GM19452 (cell line): ENCODE data around the gene ZNF491.
A peak's percentile ranks its signal among the peaks of the same experiment; 100 is the strongest.
"Not testable (repeated sequence)": the region's sequence is repeated elsewhere in the genome, so short reads cannot be mapped to it uniquely, and the experiment has no call there.

Source experiments
- ATAC-seq: cut with Tn5 transposase; IDR thresholded peaks from one replicate; pipeline ENCODE4 v1.9.1; 2021; ENCODE audit not compliant: unreplicated experiment

Gene ZNF491

DNA sequence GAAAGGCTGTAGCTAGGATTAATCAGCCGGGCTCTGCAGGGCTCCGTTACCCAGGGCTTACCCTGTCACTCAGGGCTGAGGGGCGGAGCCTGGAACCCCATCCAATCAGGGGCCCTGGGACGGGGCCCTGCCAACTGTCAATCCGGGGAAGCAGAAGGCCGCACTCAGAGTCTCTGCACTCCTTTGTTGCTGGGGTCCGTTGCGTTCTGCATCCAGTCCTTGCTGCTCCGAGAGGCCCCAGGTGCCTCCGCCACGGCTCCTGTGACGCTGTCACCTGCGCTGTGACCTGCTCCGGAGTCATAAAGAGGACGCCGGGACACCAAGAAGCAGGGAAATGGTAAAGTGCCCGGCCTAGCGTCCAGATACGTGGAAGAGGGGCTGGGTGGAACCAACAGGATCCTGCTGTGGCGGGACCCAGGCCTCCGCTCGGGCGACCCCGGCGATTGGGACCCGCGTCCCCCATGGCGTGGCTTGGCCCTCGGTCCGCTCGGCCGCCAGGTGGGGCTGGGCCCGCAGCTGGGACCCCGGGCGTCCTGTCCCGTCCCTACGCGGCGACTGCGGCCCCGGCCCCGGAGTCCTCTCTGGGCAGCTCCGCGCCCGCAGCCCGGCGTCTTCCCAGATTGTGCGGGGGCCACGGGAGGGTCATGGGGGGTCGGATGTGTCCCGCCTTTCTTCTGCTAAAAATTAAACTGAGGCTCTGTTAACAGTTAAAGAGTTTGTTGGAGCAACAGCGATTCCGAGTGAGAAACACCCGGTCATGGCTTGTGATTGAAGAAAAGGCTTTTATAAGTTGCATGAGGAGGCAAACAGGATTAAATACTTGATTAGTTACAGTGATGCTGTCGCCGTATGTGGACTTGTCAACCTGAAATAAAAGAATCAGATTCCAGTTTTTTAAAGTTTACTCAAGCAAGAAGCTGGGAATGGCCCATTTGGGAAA, at the start of gene ZNF491:
TSS of gene ZNF491 (plus strand) at position 133 of the 940 bp plus-strand sequence. CDS start 7,431 bp downstream, outside the sequence.
- peak; percentile 89 for ATAC-seq

DNA sequence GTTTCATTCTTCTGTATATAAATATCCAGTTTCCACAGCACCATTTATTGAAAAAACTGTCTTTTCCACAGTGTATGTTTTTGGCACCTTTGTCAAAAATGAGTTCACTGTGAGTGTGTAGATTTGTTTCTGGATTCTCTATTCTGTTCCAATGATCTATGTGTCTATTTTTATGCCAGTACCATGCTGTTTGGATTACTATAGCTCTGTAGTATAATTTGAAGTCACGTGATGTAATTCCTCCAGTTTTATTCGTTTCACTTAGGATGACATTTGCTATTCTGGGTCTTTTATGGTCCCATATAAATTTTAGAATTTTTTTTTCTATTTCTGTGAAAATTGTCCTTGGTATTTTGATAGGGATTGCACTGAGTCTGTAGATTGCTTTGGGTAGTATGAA, 48.6 kb upstream of the ZNF491 start:
- no peak for ATAC-seq

DNA sequence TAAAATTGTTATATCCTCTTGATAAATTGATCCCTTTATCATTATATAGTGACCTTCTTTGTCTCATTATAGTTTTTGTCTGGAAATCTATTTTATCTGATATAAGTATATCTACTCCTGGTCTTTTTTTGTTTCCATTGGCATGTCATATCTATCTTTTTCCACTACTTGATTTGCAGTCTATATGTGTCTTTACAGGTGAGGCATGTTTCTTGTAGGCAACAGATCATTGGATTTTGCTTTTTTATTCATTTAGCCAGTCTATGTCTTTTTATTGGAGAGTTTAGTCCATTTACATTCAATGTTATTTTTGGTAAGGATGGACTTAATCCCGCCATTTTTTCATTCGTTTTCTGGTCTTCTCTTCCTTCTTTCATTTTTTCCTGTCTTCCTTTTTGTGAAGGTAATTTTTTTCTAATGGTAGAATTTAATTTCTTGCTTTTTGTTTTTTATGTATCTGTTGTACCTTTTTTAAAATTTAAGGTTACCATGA, 46.0 kb upstream of the ZNF491 start:
- no peak for ATAC-seq

DNA sequence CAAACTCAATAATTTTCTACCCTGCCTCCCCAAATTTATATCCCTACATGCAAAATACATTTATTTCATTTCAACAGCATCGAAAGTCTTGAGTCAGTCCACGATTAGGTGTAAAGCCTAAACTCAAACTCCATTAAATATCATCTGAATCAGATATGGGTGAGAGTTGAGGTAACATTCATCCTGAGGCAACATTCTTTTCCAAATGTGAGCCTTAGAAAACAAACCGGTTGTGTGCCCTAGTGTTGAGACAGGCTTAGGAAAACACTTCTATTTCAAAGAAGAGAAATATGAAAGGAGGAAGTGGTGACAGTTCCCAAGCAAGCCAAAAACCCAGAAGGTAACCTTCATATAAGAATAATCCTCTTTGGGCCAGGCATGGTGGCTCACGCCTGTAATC, 43.7 kb upstream of the ZNF491 start:
- ATAC-seq, result no peak

- no peak for ATAC-seq
Observed at GRCh38 chr19:11756965-11757364, 41.4 kb upstream of the ZNF491 start.

DNA sequence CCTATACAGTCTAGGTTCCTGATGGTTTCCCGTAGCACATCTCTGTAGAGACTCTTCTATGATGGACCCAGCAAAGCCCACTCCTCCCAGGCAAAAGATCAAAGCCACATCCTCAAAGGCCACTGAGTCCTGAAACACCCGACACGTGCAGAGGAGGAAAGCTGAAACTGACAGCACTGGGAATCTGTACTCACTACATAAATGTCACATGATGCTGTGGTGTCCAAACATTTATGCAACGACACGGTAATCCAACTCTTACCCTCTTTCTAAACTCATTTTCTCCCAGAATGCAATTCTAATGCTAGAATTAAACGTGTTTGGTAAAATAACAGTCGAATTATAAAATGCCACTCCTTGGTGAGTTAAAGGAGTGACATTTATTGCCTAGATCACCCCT, 38.5 kb upstream of the ZNF491 start:
- no peak for ATAC-seq

DNA sequence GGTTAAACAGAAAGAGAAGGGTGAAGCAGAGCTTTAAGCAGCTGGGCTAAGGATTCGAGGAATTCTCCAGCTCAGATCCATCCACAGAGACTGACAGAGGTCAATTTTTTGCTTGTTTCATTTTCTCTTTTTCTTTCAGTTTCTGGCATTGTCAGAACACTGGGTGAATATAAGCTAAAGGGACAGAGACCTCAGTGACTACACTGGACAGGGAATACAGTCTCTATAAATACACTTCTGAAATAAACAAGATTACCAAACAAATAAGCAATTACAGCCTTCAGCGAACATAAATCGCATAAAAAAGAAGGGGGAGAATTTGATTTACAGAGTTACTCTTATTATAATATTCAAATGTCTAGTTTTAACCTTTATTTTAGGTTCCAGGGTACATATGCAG, 35.2 kb upstream of the ZNF491 start:
- no peak for ATAC-seq

GRCh38 chr19:11763611-11764010, 34.7 kb upstream of the ZNF491 start:
- no peak for ATAC-seq

DNA sequence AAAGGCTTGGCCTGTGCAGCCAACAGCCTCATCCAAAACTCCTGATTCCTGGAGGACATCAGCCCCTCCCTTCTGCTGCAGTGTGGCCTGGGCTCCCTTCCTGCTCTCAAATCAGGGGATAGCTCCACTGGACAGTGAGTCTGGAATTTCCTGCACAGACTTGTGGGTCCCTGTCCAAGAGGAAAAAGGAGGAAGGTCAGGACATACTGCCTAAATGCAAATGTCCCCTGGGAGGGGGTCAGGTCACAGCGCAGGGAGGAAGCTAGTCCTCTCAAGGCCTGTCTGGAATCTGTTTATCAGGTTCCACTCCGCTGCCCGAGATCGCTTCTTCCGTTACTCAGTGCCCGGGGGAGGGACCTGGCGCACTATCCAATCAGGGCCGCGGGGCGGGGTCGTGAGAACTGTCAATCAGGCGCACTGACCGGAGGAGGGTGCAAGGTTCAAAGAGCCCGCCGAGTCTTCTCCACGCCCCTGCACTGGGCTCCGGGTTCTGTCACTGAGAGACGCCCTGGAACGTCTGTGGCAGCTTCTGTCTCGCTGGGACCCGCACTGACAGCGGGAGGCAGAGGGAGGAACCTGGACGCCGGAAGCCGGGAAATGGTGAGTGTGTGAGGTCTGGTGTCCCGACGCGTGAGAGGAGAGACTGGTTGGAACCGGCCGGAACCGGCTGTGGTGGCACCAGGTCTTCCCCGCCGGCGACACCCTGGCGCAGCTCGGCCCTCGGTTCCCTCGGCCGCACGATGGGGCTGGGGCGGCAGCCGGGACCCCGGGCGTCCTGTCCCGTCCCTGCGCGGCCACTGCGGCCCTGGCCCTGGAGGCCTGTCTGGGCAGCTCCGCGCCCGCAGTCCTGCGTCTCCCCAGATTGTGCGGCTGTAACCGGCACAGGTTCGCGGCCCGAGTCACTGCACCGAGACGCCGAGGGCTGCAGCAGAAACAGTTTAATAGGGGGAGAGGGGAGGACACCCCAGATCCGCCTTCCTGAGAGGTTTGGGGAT, 31.4 kb upstream of the ZNF491 start, which contains the start of gene ZNF441:
TSS of gene ZNF441 (plus strand) at position 404 of the 995 bp plus-strand sequence. CDS start at position 598, 194 bp downstream.
- peak; percentile 85 for ATAC-seq

DNA sequence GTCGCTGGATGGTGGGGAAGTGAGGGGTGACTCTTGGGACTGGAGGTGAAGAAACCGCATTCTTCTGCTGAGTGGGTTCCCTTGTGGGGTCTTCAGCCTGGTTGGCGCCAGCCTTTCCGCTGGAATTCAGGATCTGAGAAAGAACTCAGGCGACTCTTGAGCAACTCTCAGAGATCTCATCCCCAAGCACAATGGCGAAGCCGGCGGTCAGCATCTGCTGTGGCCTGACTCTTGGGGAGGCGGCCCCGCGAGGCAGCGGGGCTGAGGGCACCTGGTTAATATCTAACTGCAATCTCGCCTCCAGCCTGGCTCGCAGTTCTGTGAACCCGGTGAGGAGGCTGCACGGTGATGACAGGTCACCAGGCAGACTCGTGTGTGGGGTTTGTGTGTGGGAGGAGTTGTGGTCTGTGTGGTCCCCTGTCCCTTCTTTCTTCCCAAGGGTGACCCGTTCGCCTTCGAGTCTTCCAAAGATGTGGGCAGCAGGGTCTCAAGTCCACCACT, 30.6 kb upstream of the ZNF491 start:
- ATAC-seq, result peak; percentile 43

- no peak for ATAC-seq
Observed at GRCh38 chr19:11769995-11770394, 28.3 kb upstream of the ZNF491 start.

- not testable (repeated sequence) for ATAC-seq
Observed at GRCh38 chr19:11771520-11771919, 26.8 kb upstream of the ZNF491 start.

- not testable (repeated sequence) for ATAC-seq
Observed at GRCh38 chr19:11776669-11777068, 21.7 kb upstream of the ZNF491 start.

- no peak for ATAC-seq
Observed at GRCh38 chr19:11780431-11781020, 17.8 kb upstream of the ZNF491 start.

DNA sequence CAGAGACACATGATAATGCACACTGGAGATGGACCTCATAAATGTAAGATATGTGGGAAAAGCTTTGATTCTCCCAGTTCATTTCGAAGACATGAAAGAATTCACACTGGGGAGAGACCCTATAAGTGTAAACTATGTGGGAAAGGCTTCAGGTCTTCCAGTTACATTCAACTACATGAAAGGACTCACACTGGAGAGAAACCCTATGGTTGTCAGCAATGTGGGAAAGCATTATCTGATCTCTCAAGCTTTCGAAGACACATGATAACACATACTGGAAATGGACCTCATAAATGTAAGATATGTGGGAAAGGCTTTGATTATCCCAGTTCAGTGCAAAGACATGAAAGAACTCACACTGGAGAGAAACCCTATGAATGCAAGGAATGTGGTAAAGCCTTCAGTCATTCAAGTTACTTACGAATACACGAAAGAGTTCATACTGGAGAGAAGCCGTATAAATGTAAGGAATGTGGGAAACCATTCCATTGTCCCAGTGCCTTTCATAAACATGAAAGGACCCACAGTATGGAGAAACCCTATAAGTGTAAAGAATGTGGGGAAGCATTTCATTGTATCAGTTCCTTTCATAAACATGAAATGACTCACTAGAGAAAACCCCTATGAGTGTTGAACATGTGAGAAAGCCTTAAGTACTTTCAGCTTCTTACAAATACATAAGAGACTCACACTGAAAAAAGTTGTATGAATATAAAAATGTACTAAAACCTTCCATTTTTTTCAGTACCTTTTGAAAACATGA, 16.8 kb upstream of the ZNF491 start:
- no peak for ATAC-seq

DNA sequence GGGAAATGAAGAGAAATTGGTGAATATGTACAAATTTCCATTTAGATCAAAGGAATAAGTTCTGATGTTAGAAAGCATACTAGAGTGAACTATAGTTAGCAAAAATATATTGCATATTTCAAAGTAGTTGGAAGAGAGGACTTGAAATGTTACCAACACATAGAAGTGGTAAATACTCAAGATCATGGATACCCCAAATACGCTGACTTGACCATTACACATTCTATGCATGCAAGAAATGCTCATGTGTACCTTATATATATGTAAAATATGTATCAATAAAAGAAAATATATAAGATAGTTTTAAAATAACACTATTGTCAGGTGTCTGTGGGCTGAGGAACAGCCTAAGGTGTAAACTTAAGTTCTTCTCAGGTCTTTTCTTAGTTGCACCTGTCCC, 14.6 kb upstream of the ZNF491 start:
- no peak for ATAC-seq

DNA sequence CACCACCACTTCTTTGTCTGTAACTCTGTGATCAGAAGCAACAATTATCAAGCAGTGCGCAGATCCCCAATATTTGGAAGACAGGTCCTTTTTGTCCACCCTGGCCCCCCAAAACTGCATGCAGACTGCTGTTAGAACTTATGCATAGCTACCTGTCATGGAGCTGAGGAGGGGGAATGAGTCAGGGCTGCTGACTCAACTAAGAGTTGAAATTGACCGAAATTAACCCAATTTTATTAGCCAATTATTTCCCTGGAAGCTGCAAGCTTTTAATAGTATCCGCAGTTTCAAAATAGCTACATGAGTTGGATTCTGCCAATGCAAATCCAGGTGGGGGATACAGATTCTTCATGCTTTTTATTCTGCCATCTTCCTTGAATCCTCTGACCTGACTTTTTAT, 14.0 kb upstream of the ZNF491 start:
- ATAC-seq, result no peak

DNA sequence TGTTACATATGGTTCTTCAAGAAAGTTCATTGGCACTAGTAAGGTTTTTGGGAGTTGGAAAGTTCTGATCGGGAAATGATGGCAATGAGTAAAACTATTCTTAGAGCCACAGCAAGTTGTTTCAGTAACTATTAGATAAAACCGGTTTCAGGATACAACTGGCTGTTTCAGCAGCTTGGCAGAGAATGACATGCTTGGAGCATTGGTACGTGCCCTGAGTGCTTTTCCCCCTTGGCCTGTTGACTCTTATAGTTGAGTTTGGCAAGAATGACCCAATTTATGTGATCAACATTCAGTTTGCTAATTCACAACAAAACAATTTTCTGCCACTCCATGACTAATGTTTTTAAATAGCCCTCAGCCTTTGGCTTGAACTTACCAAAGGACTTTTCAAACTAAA, 10.8 kb upstream of the ZNF491 start:
- ATAC-seq, result no peak

DNA sequence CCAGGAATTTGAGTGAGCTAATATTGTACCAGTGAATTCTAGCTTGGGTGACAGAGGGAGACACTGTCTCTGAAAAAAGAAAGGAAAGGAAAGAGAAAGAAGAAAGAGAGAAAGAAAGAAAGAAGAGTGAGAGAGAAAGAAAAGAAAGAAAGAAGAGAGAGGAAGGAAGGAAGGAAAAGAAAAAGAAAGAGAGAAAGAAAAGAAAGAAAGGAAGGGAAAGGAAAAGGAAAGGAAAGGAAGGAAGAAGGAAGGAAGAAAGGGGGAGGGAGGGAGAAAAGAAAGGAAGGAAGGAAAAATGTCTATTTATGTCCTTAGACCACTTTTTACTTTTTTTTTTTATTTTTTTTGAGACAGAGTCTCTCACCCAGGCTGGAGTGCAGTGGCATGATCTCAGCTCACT, 5.4 kb upstream of the ZNF491 start:
- ATAC-seq, result no peak

- no peak for ATAC-seq
Observed at GRCh38 chr19:11797491-11797890, 832 bp upstream of the ZNF491 start.
